Tibial artery (tissue), 4 donors: ENCODE data around the gene UGGT2.

Experiments used
- DNase-seq, 2 donors: peaks; one replicate each; pipeline ENCODE4 v3.0.0-alpha.2; 2019
- H3K27ac ChIP-seq, 2 donors: fragments of 200-600 bp; sonication (generic) in 1 of 2; 1 replicate in 1 of 2; 2 replicates in 1 of 2; pipeline ENCODE4 v1.5.1; 2018 to 2019; ENCODE audit warnings: mild to moderate bottlenecking in 1 of 2
- H3K27me3 ChIP-seq, 2 donors: fragments of 200-600 bp; sonication (generic) in 1 of 2; one replicate each; pipeline versions ENCODE4 v1.5.1 to v1.6.0; 2016 to 2019
- H3K36me3 ChIP-seq, 3 donors: fragments of 200-600 bp; sonication (generic) in 2 of 3; one replicate each; pipeline ENCODE4 v1.5.1; 2016 to 2019; ENCODE audit warnings: mild to moderate bottlenecking in 2 of 3
- H3K4me1 ChIP-seq, 4 donors: fragments of 200-600 bp; sonication (generic) in 2 of 4; 1 replicate in 3 of 4; 2 replicates in 1 of 4; pipeline ENCODE4 v1.5.1; 2016 to 2019
- H3K4me3 ChIP-seq, 2 donors: fragments of 200-600 bp; sonication (generic) in 1 of 2; 1 replicate in 1 of 2; 2 replicates in 1 of 2; pipeline ENCODE4 v1.5.1; 2018 to 2019; ENCODE audit warnings: mild to moderate bottlenecking in 2 of 2
- H3K9me3 ChIP-seq, 3 donors: fragments of 200-600 bp; sonication (generic) in 1 of 3; one replicate each; pipeline ENCODE4 v1.5.1; 2016 to 2019
- CTCF ChIP-seq, 2 experiments: fragments of 200-600 bp in 1 of 2; fragments of 450-650 bp in 1 of 2; IDR thresholded peaks; one replicate each; pipeline ENCODE4 v1.5.1; 2017 to 2019; ENCODE audit warnings: antibody characterized with exemption in 2 of 2, mild to moderate bottlenecking in 1 of 2, moderate library complexity in 1 of 2
- intact Hi-C: fragments of 100-400 bp; cut with DNase I; formaldehyde crosslinking; loops from one replicate; pipeline ENCODE4 v1.15.0; 2023; ENCODE audit warnings: low total_unique reads

UGGT2 gene

GRCh38 chr13:95906999-95907398 lies 146.2 kb downstream of the UGGT2 start:
- no peak for TF ChIP-seq CTCF (IDR thresholded peaks at IDR 0.05)
- Histone ChIP-seq H3K27ac (no peak overlapping the region), H3K9me3 (no peaks in the 10 kb centered on the region), H3K4me1 (peaks cover 0 to 21% (median 5%) of the 10 kb centered on the region in 4 donors), H3K27me3 (no peaks in the 10 kb centered on the region), H3K36me3 (peaks cover 14 to 28% (median 18%) of the 10 kb centered on the region in 3 donors), H3K4me3 (no peak overlapping the region)
- no peak for DNase-seq
- intact Hi-C loops = no loop called here

- Histone ChIP-seq H3K4me1 (peaks cover 0 to 24% (median 5%) of the 10 kb centered on the region in 4 donors), H3K4me3 (no peak overlapping the region), H3K27ac (no peak overlapping the region), H3K9me3 (no peaks in the 10 kb centered on the region), H3K27me3 (no peaks in the 10 kb centered on the region), H3K36me3 (peaks cover 14 to 17% (median 15%) of the 10 kb centered on the region in 3 donors)
- TF ChIP-seq CTCF (IDR thresholded peaks at IDR 0.05) = no peak
- intact Hi-C loops = no loop called here
- DNase-seq = no peak
Measured at GRCh38 chr13:95903569-95903968, 149.6 kb downstream of the UGGT2 start.

- TF ChIP-seq CTCF (IDR thresholded peaks at IDR 0.05) = no peak
- no peak overlapping the region for H3K27ac ChIP-seq
- no peaks in the 10 kb centered on the region for H3K9me3 ChIP-seq
- H3K36me3 ChIP-seq = peaks cover 12 to 17% (median 14%) of the 10 kb centered on the region in 3 donors
- no peak overlapping the region for H3K4me3 ChIP-seq
- H3K27me3 ChIP-seq = no peaks in the 10 kb centered on the region
- DNase-seq = no peak
- intact Hi-C loops = no loop called here
- H3K4me1 ChIP-seq = peaks cover 0 to 24% (median 5%) of the 10 kb centered on the region in 4 donors
Measured at GRCh38 chr13:95902741-95903140, 150.5 kb downstream of the UGGT2 start.

GRCh38 chr13:95898256-95898655 lies 154.9 kb downstream of the UGGT2 start:
- peaks cover 5 to 18% (median 10%) of the 10 kb centered on the region in 3 donors for H3K36me3 ChIP-seq
- no peak for TF ChIP-seq CTCF (IDR thresholded peaks at IDR 0.05)
- DNase-seq = no peak
- no peaks in the 10 kb centered on the region for H3K9me3 ChIP-seq
- no peaks in the 10 kb centered on the region for H3K27me3 ChIP-seq
- intact Hi-C loops = no loop called here
- H3K4me3 ChIP-seq = no peak overlapping the region
- H3K4me1 ChIP-seq = peaks cover 0 to 23% (median 5%) of the 10 kb centered on the region in 4 donors
- no peak overlapping the region for H3K27ac ChIP-seq

- TF ChIP-seq CTCF (IDR thresholded peaks at IDR 0.05) = no peak
- no peaks in the 10 kb centered on the region for H3K27me3 ChIP-seq
- peaks cover 9 to 18% (median 18%) of the 10 kb centered on the region in 3 donors for H3K36me3 ChIP-seq
- no peak overlapping the region for H3K4me3 ChIP-seq
- no peaks in the 10 kb centered on the region for H3K9me3 ChIP-seq
- intact Hi-C loops = no loop called here
- no peak overlapping the region for H3K27ac ChIP-seq
- H3K4me1 ChIP-seq = peaks cover 0 to 8% (median 0%) of the 10 kb centered on the region in 4 donors
- no peak for DNase-seq
Measured at GRCh38 chr13:95896301-95896700, 156.9 kb downstream of the UGGT2 start.

- no peaks in the 10 kb centered on the region for H3K9me3 ChIP-seq
- H3K4me1 ChIP-seq = peaks cover 0 to 8% (median 0%) of the 10 kb centered on the region in 4 donors
- TF ChIP-seq CTCF (IDR thresholded peaks at IDR 0.05) = no peak
- H3K27ac ChIP-seq = no peak overlapping the region
- H3K36me3 ChIP-seq = peaks cover 20 to 33% (median 28%) of the 10 kb centered on the region in 3 donors
- intact Hi-C loops = no loop called here
- H3K4me3 ChIP-seq = no peak overlapping the region
- no peaks in the 10 kb centered on the region for H3K27me3 ChIP-seq
- no peak for DNase-seq
Measured at GRCh38 chr13:95893861-95894260, 159.3 kb downstream of the UGGT2 start.
